Nephron progenitor cell (in vitro differentiated cells): ENCODE measurements around the gene LMF2.

Source experiments
- DNase-seq: peaks from one replicate; pipeline ENCODE4 v3.0.0; 2021
- H3K27ac Mint-ChIP-seq: 2 replicates; pipeline ENCODE4 v1.8.0; 2021; ENCODE audit warnings: mild to moderate bottlenecking, moderate library complexity, mixed read lengths
- H3K27me3 Mint-ChIP-seq: 2 replicates; pipeline ENCODE4 v1.8.0; 2021; ENCODE audit warnings: mild to moderate bottlenecking, low read depth, mixed read lengths; ENCODE audit not compliant: poor library complexity
- H3K36me3 Mint-ChIP-seq: 2 replicates; pipeline ENCODE4 v1.8.0; 2021; ENCODE audit warnings: low read depth, mixed read lengths
- H3K4me1 Mint-ChIP-seq: 2 replicates; pipeline ENCODE4 v1.8.0; 2021; ENCODE audit warnings: mixed read lengths
- H3K4me3 Mint-ChIP-seq: 2 replicates; pipeline ENCODE4 v1.8.0; 2021; ENCODE audit warnings: mild to moderate bottlenecking, moderate library complexity, mixed read lengths
- H3K9me3 Mint-ChIP-seq: 2 replicates; pipeline ENCODE4 v1.8.0; 2021; ENCODE audit warnings: mild to moderate bottlenecking, moderate library complexity, mixed read lengths
- TF ChIP-seq, protein P1 (sequence below): fragments of 200-600 bp; sonication (generic); IDR thresholded peaks from 2 replicates; pipeline ENCODE4 v1.5.0; 2021; ENCODE audit warnings: antibody characterized with exemption

LMF2 gene

DNA sequence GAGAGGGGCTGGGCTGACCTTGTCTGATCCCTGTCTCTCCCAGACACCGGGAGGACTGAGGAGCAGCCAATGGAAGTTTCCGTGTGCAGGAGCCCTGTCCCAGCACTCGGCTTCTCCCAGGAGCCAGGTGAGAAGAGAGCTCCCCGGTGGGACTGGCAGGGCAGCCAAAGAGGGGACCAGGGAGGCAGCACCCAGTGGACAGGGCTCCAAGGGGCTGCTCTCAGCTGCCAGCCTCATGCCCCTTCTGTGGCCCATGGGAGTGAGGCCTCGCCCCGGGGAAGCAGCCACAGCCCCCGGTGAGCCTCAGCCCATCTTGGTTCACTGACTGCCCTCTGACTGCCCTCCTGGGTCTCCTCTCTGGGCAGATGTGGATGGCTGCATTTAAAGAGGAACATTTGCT lies 11.1 kb upstream of the LMF2 start:
- TF ChIP-seq, protein P1, sequence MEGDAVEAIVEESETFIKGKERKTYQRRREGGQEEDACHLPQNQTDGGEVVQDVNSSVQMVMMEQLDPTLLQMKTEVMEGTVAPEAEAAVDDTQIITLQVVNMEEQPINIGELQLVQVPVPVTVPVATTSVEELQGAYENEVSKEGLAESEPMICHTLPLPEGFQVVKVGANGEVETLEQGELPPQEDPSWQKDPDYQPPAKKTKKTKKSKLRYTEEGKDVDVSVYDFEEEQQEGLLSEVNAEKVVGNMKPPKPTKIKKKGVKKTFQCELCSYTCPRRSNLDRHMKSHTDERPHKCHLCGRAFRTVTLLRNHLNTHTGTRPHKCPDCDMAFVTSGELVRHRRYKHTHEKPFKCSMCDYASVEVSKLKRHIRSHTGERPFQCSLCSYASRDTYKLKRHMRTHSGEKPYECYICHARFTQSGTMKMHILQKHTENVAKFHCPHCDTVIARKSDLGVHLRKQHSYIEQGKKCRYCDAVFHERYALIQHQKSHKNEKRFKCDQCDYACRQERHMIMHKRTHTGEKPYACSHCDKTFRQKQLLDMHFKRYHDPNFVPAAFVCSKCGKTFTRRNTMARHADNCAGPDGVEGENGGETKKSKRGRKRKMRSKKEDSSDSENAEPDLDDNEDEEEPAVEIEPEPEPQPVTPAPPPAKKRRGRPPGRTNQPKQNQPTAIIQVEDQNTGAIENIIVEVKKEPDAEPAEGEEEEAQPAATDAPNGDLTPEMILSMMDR, result no peak
- DNase-seq, result no peak
- peaks cover 21% of the 10 kb centered on the region for H3K36me3 Mint-ChIP-seq
- H3K9me3 Mint-ChIP-seq, result no peaks in the 10 kb centered on the region
- H3K27me3 Mint-ChIP-seq, result no peaks in the 10 kb centered on the region
- H3K4me1 Mint-ChIP-seq, result no peaks in the 10 kb centered on the region
- H3K27ac Mint-ChIP-seq, result no peak overlapping the region
- no peak overlapping the region for H3K4me3 Mint-ChIP-seq

DNA sequence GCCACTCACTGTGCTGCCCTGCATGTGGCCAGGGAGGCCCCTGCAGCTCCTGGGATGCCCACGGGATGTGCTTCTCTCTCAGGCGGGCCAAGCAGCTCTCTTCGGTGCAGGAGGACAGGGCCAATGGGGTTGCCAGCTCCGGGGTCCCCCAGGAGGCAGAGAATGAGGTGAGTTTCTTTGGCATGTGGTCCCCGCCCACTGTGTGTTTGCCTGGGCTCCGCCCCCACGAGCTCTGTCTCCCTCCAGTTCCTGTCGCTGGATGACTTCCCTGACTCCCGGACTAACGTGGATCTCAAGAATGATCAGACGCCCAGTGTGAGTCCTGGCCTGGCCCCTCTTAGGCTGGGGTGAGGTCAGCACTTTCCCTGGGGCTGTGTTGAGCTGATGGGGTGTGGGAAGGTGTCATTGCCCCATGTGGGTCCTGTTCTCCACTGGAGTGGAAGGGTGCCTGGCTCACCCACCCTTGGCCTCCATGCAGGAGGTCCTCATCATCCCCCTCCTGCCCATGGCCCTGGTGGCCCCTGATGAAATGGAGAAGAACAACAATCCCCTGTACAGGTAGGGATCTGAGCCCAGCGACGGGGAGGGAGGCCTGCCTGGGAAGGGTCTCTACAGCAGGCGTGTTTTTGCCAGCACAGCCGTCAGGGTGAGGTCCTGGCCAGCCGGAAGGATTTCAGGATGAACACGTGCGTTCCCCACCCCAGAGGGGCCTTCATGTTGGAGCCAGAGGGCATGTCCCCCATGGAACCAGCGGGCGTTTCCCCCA lies 10.2 kb upstream of the LMF2 start:
- TF ChIP-seq, protein P1, result no peak
- Mint-ChIP-seq H3K27me3 (no peaks in the 10 kb centered on the region), H3K27ac (no peak overlapping the region), H3K36me3 (peaks cover 23% of the 10 kb centered on the region), H3K4me3 (no peak overlapping the region), H3K4me1 (no peaks in the 10 kb centered on the region), H3K9me3 (no peaks in the 10 kb centered on the region)
- DNase-seq, result no peak

DNA sequence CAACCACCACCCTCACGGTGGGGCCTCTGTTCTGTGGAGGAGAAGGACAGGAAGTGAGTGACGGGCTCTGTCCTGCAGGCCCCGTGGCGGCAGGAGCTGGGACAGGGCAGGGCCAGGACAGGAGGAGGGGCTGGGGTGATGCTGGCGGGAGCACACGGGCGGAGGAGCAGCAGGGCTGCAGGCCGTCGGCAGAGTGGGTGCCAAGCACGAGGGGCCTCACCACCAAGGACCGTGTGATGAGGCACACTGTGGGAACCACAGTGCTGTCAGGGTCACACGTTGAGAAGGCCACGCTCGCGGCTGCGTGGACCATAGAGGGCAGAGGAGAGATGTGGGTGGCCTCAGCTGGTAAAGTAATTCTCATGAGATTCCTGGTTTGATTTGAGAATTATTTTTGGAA lies 9.4 kb upstream of the LMF2 start:
- no peaks in the 10 kb centered on the region for H3K27me3 Mint-ChIP-seq
- no peak for DNase-seq
- H3K4me3 Mint-ChIP-seq, result no peak overlapping the region
- H3K27ac Mint-ChIP-seq, result no peak overlapping the region
- peaks cover 30% of the 10 kb centered on the region for H3K36me3 Mint-ChIP-seq
- H3K9me3 Mint-ChIP-seq, result no peaks in the 10 kb centered on the region
- no peaks in the 10 kb centered on the region for H3K4me1 Mint-ChIP-seq
- TF ChIP-seq, protein P1, result no peak

DNA sequence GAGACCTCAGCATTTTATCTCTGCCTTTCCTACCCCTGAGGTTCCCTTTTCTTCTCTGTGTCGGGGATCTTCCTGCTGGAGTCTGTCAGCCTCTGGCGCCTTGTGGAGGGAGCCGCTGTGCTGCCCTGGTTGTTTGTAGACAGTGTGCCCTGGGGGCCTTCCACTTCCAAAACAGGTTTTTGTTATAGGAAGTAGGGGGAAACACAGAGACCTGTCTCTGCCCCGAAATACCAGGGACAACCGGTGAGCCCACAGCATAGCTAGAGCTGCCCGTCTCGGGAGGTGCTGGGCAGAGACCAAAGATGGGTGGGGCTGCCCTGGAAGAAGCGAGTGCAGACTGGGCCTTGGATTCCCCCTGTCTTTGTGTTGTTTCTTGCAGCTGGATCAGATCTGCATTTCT lies 8.6 kb upstream of the LMF2 start:
- Mint-ChIP-seq H3K27me3 (no peaks in the 10 kb centered on the region), H3K4me3 (no peak overlapping the region), H3K4me1 (no peaks in the 10 kb centered on the region), H3K27ac (no peak overlapping the region), H3K36me3 (peaks cover 30% of the 10 kb centered on the region), H3K9me3 (no peaks in the 10 kb centered on the region)
- TF ChIP-seq, protein P1, result no peak
- DNase-seq, result no peak

DNA sequence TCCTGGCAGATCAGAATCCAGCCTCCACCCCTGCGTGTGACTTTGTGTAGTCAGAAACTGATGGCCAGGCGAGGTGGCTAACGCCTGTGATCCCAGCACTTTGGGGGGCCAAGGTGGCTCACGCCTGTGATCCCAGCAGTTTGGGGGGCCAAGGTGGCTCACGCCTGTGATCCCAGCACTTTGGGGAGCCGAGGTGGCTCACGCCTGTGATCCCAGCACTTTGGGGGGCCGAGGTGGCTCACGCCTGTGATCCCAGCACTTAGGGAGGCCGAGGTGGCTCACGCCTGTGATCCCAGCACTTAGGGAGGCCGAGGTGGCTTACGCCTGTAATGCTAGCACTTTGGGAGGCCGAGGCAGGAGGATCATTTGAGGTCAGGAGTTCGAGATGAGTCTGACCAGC lies 5.7 kb upstream of the LMF2 start:
- H3K9me3 Mint-ChIP-seq, result no peaks in the 10 kb centered on the region
- H3K4me1 Mint-ChIP-seq, result peaks cover 15% of the 10 kb centered on the region
- H3K36me3 Mint-ChIP-seq, result peaks cover 18% of the 10 kb centered on the region
- DNase-seq, result no peak
- TF ChIP-seq, protein P1, result no peak
- no peak overlapping the region for H3K4me3 Mint-ChIP-seq
- no peak overlapping the region for H3K27ac Mint-ChIP-seq
- H3K27me3 Mint-ChIP-seq, result no peaks in the 10 kb centered on the region

DNA sequence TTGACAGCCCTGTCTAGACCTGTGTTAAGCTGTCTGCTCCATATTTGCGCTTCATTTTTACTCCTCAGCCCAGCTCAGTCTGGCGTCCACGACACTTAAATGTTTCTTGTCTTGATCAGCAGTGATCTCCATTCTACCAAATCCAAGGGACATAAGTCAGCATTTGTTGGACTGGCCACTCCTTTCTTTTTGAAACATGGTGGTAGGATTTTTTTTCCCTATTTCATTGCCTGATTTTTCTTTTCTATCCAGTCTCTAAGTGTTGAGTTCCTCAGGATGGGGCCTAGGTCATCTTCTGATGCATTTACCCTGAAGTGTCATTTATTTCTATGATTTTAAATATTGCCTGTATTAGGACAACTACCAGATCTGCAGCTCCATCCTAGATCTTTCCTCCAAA lies 1.4 kb upstream of the LMF2 start:
- no peaks in the 10 kb centered on the region for H3K9me3 Mint-ChIP-seq
- H3K27me3 Mint-ChIP-seq, result no peaks in the 10 kb centered on the region
- peak overlapping the region; percentile 97 for H3K27ac Mint-ChIP-seq
- TF ChIP-seq, protein P1, result no peak
- H3K4me3 Mint-ChIP-seq, result peak overlapping the region; percentile 93
- peaks cover 15% of the 10 kb centered on the region for H3K4me1 Mint-ChIP-seq
- DNase-seq, result no peak
- H3K36me3 Mint-ChIP-seq, result peaks cover 9% of the 10 kb centered on the region
